HepG2 (cell line): ENCODE measurements around the gene RMND5A. TPM values are rescaled to one million over a fixed set of nuclear protein-coding genes. Genes with fewer than 3 reads are reported as not detected.

Experiments used
- ATAC-seq: fragments of 200-7000 bp; cut with Tn5 transposase; 3 replicates; pipeline ENCODE4 v1.9.1; 2020; ENCODE audit warnings: mild to moderate bottlenecking, moderate library complexity
- BruUV-seq: library from RNA; stranded (reverse); fragments of 400-500 nt; replicated peaks from 2 replicates; lab custom pipeline; 2021; lab: Mats Ljungman, UMichigan
- CTCF ChIA-PET: fragments of 300-600 bp; formaldehyde crosslinking; extraction: SDS; loops from one replicate; lab custom pipeline; 2021; ENCODE audit warnings: low total read pairs, inconsistent platforms, low intra/inter-chr PET ratio; lab: Yijun Ruan, JAX
- POLR2A ChIA-PET: fragments of 350-600 bp; sonication (Branson Sonifier 250); formaldehyde crosslinking; loops from one replicate; lab custom pipeline; 2020; ENCODE audit warnings: antibody characterized with exemption, inconsistent platforms; lab: Yijun Ruan, JAX
- DNase-seq: peaks from one replicate; pipeline ENCODE4 v3.0.0-alpha.2; 2015; ENCODE audit warnings: low spot score
- FAIRE-seq: peaks from 3 replicates; lab custom pipeline; 2011; peaks lifted over from hg19 to GRCh38; lab: Jason Lieb, UNC
- H2AFZ ChIP-seq: one replicate; pipeline ENCODE4 v1.6.1; 2011; ENCODE audit warnings: low read length, inconsistent platforms
- H3K27ac ChIP-seq: fragments of 300-600 bp; 3 replicates; pipeline ENCODE4 v1.8.0; 2011; ENCODE audit warnings: mixed run types, mild to moderate bottlenecking, mixed read lengths, low read length, inconsistent platforms; ENCODE audit not compliant: insufficient read depth; ENCODE audit errors: extremely low read length
- H3K27me3 ChIP-seq, 2 experiments: fragments of 200-600 bp in 1 of 2; 2 replicates in 1 of 2; 3 replicates in 1 of 2; pipeline versions ENCODE4 v1.6.0 to v1.8.0; 2011; ENCODE audit warnings: low read length in 2 of 2, mild to moderate bottlenecking in 2 of 2, moderate library complexity in 2 of 2, inconsistent platforms in 1 of 2; ENCODE audit not compliant: insufficient read depth in 2 of 2, control insufficient read depth in 1 of 2
- H3K36me3 ChIP-seq, 2 experiments: fragments of 200-600 bp in 1 of 2; replicated peaks in 1 of 2; 2 replicates in 1 of 2; 3 replicates in 1 of 2; pipeline versions ENCODE4 v1.5.1 to v1.8.0; 2011; ENCODE audit warnings: low read length in 2 of 2, inconsistent platforms in 1 of 2; ENCODE audit not compliant: insufficient read depth in 2 of 2, control insufficient read depth in 1 of 2
- H3K4me1 ChIP-seq: 2 replicates; pipeline ENCODE4 v1.5.1; 2012; ENCODE audit warnings: low read length, inconsistent platforms; ENCODE audit not compliant: insufficient read depth
- H3K4me2 ChIP-seq: 2 replicates; pipeline ENCODE4 v1.6.0; 2011; ENCODE audit warnings: low read depth, low read length, inconsistent platforms
- H3K4me3 ChIP-seq, 3 experiments: fragments of 200-600 bp in 1 of 3; sonication (generic), shearing (Covaris generic) in 1 of 3; replicated peaks in 1 of 3; 2 replicates each; pipeline ENCODE4 v1.5.1; 2011 to 2016; ENCODE audit warnings: low read length in 3 of 3, inconsistent platforms in 2 of 3, low read depth in 2 of 3, mild to moderate bottlenecking in 2 of 3, control low read depth in 1 of 3, mixed read lengths in 1 of 3; ENCODE audit not compliant: insufficient read depth in 1 of 3
- H3K79me2 ChIP-seq: one replicate; pipeline ENCODE4 v1.6.1; 2011; ENCODE audit warnings: low read length, inconsistent platforms; ENCODE audit not compliant: insufficient read depth
- H3K9ac ChIP-seq: 2 replicates; pipeline ENCODE4 v1.6.0; 2011; ENCODE audit warnings: mild to moderate bottlenecking, low read depth, low read length, inconsistent platforms; ENCODE audit not compliant: insufficient read depth
- H3K9me3 ChIP-seq: 2 replicates; pipeline ENCODE4 v1.5.1; 2012; ENCODE audit warnings: mild to moderate bottlenecking, low read length
- H4K20me1 ChIP-seq: 2 replicates; pipeline ENCODE4 v1.6.0; 2011; ENCODE audit warnings: inconsistent platforms, mild to moderate bottlenecking, low read length, moderate library complexity; ENCODE audit not compliant: insufficient read depth
- ATF5 ChIP-seq: sonication (generic); formaldehyde crosslinking; IDR thresholded peaks from 2 replicates; pipeline ENCODE4 v1.4.0; 2020; ENCODE audit warnings: mild to moderate bottlenecking, low read depth, missing genetic modification reagents
- ETV5 ChIP-seq: IDR thresholded peaks from 2 replicates; pipeline ENCODE4 v1.6.1; 2018; ENCODE audit warnings: missing biosample characterization, missing genetic modification reagents, inconsistent platforms, borderline replicate concordance
- GATAD2A ChIP-seq: IDR thresholded peaks from 2 replicates; pipeline ENCODE4 v1.6.1; 2016
- GMEB2 ChIP-seq: IDR thresholded peaks from 2 replicates; pipeline ENCODE4 v1.6.1; 2016; ENCODE audit warnings: missing biosample characterization, missing genetic modification reagents, low read depth
- KDM4B ChIP-seq: sonication (generic); formaldehyde crosslinking; IDR thresholded peaks from 2 replicates; pipeline ENCODE4 v1.4.0; 2020; ENCODE audit warnings: missing genetic modification reagents
- NPAS2 ChIP-seq: sonication (generic); formaldehyde crosslinking; IDR thresholded peaks from 2 replicates; pipeline ENCODE4 v1.8.0; 2022; ENCODE audit warnings: mild to moderate bottlenecking, missing genetic modification reagents, borderline replicate concordance
- RARG ChIP-seq: sonication (generic); formaldehyde crosslinking; IDR thresholded peaks from 2 replicates; pipeline ENCODE4 v1.4.0; 2020; ENCODE audit warnings: low read depth, mild to moderate bottlenecking, missing genetic modification reagents
- ZFP36L2 ChIP-seq: sonication (generic); formaldehyde crosslinking; IDR thresholded peaks from 2 replicates; pipeline ENCODE4 v1.4.0; 2020; ENCODE audit warnings: missing genetic modification reagents
- ZNF333 ChIP-seq: sonication (generic); formaldehyde crosslinking; IDR thresholded peaks from 2 replicates; pipeline ENCODE4 v1.4.0; 2020; ENCODE audit warnings: mild to moderate bottlenecking, missing genetic modification reagents, borderline replicate concordance
- ZSCAN29 ChIP-seq: sonication (generic); formaldehyde crosslinking; conservative IDR thresholded peaks from 2 replicates; pipeline ENCODE4 v1.4.0; 2020; ENCODE audit warnings: mild to moderate bottlenecking, missing genetic modification reagents
- in situ Hi-C: cut with HindIII; loops from 2 replicates; pipeline ENCODE4 v1.10.0; 2017; ENCODE audit warnings: low pct_unique_long_range_greater_than_20kb; ENCODE audit not compliant: extremely low pct_ligation_motif_present
- intact Hi-C: fragments of 100-400 bp; cut with micrococcal nuclease; formaldehyde crosslinking; loops from one replicate; pipeline ENCODE4 v1.10.0; 2022; ENCODE audit not compliant: unreplicated experiment
- polyA plus RNA-seq, 8 experiments: library from polyadenylated mRNA; depleted of rRNA in 3 of 8; stranded (reverse) in 7 of 8; unstranded in 1 of 8; fragments of >200 nt; fragmentation: Illumina TruSeq in 4 of 8; extraction: Trizol in 4 of 8; gene quantifications; 2 replicates each; pipeline versions ENCODE4 v1.2.1 to v1.2.3, GENCODE V29; 2011 to 2016; ENCODE audit warnings: low read depth in 4 of 8, missing spikeins in 1 of 8, mixed read lengths in 1 of 8; ENCODE audit not compliant: insufficient read depth in 1 of 8
- total RNA-seq, 5 experiments: library from RNA; depleted of rRNA; stranded (reverse); fragments of >200 nt; fragmentation: Illumina TruSeq; extraction: Trizol; gene quantifications; 2 replicates each; pipeline ENCODE4 v1.2.3, GENCODE V29; 2016; ENCODE audit warnings: low read depth in 1 of 5

RMND5A gene
- total and polyA plus RNA-seq, 2 of the 13 experiments (the other 11 are each of a cell fraction or from before 2014, with no cell fraction given): 31.0 to 66.4 TPM

- ATAC-seq: no peak
These were observed 41.1 kb upstream of the RMND5A start for GRCh38 chr2:86679036-86679435.

More at GRCh38 chr2:86679036-86679435, 41.1 kb upstream of the RMND5A start:
- FAIRE-seq (no peak), DNase-seq (no peak)
- no peak overlapping the region for H3K4me3 ChIP-seq
- H2AFZ ChIP-seq: no peak overlapping the region
- ChIA-PET POLR2A (no interaction called here), CTCF (no interaction called here)
- intact Hi-C loops: no loop called here
- in situ Hi-C loops: loop anchor here (10.0 kb wide), 1 partner anchor 54 kb away; the partner anchor contains the start of gene RNF103
- H3K79me2 ChIP-seq: no peaks in the 10 kb centered on the region
- no peak overlapping the region for H3K27ac ChIP-seq
- no peak overlapping the region for H3K9ac ChIP-seq
- TF ChIP-seq ATF5 (CRISPR knock-in tag) (no peak), KDM4B (no peak), ETV5 (CRISPR knock-in tag) (no peak), ZNF333 (CRISPR knock-in tag) (no peak), ZFP36L2 (CRISPR knock-in tag) (no peak), GMEB2 (no peak), GATAD2A (no peak), RARG (CRISPR knock-in tag) (no peak), ZSCAN29 (CRISPR knock-in tag) (no peak), NPAS2 (CRISPR knock-in tag) (no peak)
- H3K36me3 ChIP-seq: no peaks in the 10 kb centered on the region
- H3K4me2 ChIP-seq: no peak overlapping the region
- H3K4me1 ChIP-seq: 0 out of 2 replicates have a peak, but pooled peaks cover 7% of the 10 kb centered on the region
- no peaks in the 10 kb centered on the region for H4K20me1 ChIP-seq
- no peaks in the 10 kb centered on the region for H3K9me3 ChIP-seq
- BruUV-seq: no TSS peak
- H3K27me3 ChIP-seq: no peaks in the 10 kb centered on the region
